GM10266 (cell line): ENCODE measurements around the gene ANKMY1.
A peak's percentile ranks its signal among the peaks of the same experiment; 100 is the strongest.
"Not testable (repeated sequence)": the region's sequence is repeated elsewhere in the genome, so short reads cannot be mapped to it uniquely, and the experiment has no call there.

Experiments used
- DNase-seq: peaks from one replicate; pipeline ENCODE4 v3.0.0; 2012; ENCODE audit errors: extremely low spot score
- TF ChIP-seq, protein P1 (sequence below): IDR thresholded peaks from 2 replicates; pipeline ENCODE4 v1.5.1; 2012; ENCODE audit warnings: mild to moderate bottlenecking, low read depth; ENCODE audit not compliant: control insufficient read depth, insufficient read depth; ENCODE audit errors: missing control alignments

ANKMY1 gene

DNA sequence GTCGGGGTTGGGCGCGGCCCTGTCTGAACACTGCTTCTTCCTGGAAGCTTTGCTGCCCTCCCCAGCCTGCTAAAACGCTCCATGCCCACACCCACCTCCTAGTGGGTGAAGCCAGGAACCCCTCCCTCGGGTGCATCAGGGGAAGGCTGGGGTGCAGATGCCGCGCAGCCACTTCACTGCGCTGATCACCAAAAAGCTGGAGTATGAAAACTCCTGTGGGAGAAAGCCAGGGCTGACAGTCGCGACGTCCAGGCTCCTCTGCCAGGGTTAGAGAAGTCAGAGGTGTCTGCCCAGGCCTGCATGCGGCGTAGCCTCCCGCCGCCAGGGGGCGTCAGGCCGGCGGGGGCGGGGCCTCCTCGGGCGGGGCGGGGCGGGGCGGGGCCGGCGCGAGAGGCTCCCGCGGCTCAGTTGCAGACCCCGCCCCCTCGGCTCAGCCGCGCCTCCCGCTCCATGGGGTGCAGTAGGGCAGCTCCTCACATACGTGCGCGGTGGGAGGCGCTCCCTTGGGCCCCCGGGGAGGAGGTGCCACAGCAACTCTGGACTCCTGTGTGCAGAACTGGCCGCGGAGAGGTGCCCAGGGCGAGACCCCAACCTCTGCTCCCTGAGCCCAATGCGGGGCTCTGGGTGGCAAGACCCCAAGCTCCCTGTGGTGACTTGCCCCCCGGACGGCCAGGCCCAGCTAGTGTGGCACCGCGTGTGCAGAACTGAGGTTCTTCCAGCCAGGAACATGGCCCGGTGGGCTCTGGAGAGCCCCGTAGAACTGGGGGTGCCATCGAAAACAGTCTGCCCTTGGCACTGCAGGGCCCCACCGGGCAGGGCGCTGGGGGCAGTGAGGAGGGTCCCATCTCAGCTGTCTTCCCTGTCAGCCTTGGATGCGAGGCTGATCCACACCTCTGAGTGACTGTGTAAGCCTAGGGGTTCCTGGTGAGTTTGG is 8.7 kb upstream of the ANKMY1 start:
- peak; percentile 94 for DNase-seq

DNA sequence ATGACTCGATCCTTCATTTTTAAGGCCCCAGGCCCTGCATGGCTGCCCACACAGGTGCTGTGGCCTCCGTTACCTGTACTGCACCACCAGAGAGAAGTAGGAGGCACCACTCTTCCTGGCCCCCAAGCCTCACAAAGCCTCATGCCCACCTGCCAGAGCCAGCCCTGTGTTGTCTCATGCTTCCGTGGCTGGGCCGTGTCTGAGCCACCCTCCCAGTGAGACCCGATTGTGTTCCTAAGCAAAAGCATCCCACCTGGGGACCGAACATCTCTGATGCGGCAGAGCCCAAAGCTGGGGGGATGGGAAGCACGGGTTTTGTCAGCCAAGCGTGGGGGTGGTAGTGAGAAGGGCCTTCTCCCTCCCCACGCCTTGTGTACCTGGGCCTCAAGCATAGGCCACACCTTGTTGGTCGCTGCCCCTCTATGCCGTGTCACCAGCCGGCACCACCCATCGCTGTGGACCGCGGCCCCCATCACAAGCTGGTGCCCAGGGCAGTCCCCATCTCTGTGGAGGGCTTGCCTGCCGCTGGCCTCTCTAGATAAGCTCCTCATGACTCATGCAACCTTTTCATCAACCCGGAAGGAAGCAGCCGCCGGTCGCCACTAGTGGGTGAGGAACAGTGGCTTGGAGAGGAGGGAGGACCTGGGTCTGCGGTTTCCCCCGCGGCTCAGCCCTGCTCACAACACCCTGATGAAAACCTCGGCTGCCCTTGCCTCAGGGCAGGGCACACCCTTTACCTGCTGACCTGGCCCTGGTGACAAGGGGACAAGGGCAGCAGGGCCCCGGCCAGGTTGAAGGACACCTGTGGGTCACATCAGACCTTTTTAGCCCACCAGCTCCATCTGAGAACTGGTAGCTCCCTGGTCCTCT is 7.8 kb upstream of the ANKMY1 start:
- DNase-seq: peak; percentile 76
- TF ChIP-seq, protein P1, sequence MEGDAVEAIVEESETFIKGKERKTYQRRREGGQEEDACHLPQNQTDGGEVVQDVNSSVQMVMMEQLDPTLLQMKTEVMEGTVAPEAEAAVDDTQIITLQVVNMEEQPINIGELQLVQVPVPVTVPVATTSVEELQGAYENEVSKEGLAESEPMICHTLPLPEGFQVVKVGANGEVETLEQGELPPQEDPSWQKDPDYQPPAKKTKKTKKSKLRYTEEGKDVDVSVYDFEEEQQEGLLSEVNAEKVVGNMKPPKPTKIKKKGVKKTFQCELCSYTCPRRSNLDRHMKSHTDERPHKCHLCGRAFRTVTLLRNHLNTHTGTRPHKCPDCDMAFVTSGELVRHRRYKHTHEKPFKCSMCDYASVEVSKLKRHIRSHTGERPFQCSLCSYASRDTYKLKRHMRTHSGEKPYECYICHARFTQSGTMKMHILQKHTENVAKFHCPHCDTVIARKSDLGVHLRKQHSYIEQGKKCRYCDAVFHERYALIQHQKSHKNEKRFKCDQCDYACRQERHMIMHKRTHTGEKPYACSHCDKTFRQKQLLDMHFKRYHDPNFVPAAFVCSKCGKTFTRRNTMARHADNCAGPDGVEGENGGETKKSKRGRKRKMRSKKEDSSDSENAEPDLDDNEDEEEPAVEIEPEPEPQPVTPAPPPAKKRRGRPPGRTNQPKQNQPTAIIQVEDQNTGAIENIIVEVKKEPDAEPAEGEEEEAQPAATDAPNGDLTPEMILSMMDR: no peak

More for the DNA sequence above, 8.7 kb upstream of the ANKMY1 start:
- TF ChIP-seq, protein P1: peak; percentile 81

DNA sequence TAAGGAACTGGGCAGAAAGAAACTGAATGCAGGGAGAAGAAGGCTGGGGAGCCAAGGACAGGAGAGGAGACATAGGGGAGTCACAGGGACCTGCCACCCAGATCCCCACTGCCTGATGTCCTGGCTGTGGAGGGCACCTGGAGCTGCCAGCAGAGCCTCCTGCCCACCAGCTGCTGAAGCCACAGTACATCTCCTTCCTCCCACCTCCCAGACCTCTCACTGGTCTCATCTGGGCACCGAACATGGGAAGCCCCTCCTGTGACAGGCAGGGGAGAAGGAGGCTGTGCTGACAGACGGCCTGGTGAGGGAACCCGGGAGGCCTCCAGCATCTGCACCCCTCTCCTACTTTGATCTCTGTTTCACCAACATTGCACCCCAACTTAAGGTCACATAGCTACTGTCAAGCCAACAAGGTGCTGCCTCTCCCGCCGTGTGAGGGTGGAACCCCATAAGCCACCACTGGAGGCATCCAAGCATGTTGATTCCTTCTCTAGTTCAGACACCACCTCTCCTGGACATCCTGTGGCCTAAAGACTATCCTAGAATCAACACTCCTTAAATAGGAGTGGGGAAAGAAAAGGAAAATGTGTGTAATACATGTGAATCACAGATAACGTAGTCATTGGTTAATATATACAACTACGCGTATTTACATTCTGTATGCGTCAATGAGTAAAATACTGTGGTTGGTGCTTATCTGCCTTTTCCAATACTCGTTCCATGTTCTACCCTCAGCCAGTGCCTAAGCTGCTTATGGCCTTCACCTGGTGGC is 7.0 kb upstream of the ANKMY1 start:
- TF ChIP-seq, protein P1: peak; percentile 22
- no peak for DNase-seq

DNA sequence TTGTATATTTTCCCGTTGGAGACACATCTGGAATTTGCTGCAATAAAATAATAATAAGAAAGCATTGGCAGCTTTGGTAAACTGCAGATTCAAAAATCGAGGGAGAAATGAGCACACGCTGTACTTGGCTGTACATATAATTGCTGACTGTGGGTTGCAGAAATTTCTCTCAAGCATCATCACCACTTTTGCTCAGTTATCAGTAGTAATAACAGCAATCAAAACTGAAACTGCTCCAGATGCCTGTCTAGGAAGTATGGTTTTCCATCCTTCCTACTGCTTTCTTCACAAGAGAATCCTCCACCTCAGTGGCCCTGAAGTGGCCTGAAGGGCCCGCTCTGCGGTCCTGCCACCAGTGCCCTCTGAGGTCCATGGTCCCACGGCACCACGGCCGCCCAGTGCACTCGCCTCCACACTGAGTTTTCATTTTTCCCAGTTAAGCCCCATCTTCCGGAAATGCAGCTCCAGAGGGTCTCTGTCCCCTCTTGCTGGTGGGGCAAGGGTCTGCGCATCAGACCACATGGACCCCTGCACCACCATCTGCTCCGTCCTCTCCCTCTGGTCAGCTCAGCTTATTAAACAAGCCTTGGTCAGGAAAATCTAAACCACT is 6.3 kb upstream of the ANKMY1 start:
- TF ChIP-seq, protein P1: no peak
- no peak for DNase-seq

DNA sequence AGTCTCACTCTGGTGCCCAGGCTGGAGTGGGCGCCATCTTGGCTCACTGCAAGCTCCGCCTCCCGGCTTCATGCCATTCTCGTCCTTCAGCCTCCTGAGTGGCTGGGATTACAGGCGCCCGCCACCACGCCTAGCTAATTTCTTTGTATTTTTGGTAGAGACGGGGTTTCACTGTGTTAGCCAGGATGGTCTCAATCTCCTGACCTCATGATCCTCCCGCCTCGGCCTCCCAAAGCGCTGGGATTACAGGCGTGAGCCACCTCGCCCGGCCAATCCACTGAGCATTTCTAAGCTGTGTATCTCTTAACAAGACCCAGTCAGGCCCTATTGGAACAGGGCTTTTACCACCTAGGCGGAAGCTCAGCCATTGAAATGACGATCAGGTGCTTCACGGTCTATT is 5.4 kb upstream of the ANKMY1 start:
- DNase-seq: not testable (repeated sequence)

DNA sequence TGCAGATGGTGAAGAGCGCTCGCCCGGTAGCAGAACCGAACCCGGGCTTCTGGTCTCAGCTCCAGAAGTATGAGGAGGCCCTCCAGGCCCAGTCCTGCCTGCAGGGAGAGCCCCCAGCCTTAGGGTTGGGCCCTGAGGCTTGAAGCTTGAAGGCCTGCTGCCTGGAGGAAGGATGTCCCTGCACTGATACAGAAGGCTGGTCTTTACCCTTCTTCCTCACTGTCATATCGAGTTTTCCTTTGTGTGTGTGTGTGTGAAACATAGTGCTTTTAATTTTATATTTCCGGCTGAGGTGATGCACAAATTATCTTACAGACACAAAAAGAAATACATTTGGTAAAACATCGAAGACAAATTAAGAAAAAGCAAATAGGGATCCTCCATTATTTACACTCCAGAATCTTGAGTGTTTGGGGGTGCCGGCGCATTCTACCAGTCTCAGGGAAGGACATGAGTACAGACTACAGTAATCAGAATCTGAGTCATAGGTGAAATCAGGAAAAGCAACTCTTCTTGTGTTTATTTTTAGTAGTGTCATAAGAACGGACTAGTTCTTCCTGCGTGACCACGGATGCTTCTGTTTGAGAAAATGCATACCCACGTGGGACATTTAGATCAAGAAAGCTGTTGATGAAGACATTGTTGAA is 3.7 kb upstream of the ANKMY1 start:
- TF ChIP-seq, protein P1: no peak
- no peak for DNase-seq
